ENCODE data around the gene ZFPM1.

GRCh38 chr16:88435437-88436355 is 17.4 kb upstream of the ZFPM1 start:
- TF ChIP-seq CTCF (IDR thresholded peaks at IDR 0.05 in 4 of 5, conservative IDR thresholded peaks at IDR 0.05 in 1 of 5) (no peak), POLR2A (IDR thresholded peaks at IDR 0.05) (no peak)
